NK-92 treated with Interleukin-12 subunit alpha and Interleukin-12 subunit beta, amount 100 ng/mL, for 24 hours (cell line): ENCODE measurements around the gene RANBP10.

Experiments
- DNase-seq: peaks from one replicate; lab custom pipeline; 2025; lab: John Stamatoyannopoulos, UW

The RANBP10 gene

DNA sequence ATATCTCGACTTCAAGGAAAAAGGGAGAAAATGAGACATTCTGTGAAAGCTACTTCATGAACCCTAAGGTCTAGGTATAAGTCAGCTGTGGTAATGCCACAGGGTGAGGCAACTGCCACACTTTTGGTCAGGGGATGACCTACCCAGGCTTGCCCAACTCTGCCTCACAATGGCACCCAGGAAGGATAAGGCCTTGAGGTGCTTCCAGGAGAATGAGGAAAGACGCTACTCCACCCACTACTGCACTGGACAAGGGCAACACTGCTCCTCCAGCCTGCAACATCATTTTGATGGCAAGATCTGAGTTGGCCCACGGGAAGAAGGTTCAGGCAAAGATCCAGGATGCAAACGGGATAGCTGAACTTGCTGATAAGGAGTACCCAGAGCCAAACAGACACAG, 65.2 kb downstream of the RANBP10 start:
- DNase-seq, result no peak

DNA sequence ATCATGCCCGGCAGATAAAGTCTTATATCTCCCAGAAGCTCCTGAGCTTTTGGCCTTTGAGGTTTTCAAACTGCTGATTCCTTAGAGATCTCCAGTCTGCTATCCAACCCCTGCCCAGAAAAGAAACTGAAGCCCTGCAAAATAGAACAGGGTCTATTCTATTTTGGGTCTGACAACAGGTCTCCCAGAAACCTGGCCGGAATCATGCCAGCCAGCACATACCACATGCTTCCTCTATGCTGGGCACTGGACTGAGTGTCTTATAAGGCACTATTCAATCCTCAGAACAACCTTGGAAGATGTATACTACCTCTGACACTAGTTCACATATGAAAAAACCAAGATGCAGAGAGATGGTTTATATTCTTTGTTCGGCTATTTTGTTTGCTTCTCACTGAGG, 66.0 kb downstream of the RANBP10 start:
- DNase-seq, result no peak

DNA sequence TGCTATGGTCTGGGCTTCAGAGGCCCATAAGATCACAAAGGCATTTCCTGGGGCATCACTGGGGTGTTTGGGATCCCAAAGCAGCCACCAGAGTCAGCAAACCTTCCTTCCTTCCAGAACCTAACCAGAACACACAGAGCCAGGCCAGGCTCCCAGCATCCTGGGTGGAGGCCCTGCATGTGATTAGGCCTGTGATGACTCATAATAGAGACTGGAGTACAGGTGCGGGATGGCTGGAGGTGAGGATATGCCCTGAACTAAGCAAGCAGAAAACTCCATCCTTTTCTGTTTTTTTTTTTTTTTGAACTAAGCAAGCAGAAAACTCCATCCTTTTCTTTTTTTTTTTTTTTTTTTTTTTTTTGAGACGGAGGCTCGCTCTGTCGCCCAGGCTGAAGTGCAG, 69.5 kb downstream of the RANBP10 start:
- DNase-seq, result no peak

GRCh38 chr16:67734731-67735201, 71.6 kb downstream of the RANBP10 start:
- no peak for DNase-seq

- DNase-seq, result no peak
Observed at GRCh38 chr16:67733734-67734470, 72.5 kb downstream of the RANBP10 start.

- DNase-seq, result no peak
Observed at GRCh38 chr16:67731753-67732095, 74.6 kb downstream of the RANBP10 start.

DNA sequence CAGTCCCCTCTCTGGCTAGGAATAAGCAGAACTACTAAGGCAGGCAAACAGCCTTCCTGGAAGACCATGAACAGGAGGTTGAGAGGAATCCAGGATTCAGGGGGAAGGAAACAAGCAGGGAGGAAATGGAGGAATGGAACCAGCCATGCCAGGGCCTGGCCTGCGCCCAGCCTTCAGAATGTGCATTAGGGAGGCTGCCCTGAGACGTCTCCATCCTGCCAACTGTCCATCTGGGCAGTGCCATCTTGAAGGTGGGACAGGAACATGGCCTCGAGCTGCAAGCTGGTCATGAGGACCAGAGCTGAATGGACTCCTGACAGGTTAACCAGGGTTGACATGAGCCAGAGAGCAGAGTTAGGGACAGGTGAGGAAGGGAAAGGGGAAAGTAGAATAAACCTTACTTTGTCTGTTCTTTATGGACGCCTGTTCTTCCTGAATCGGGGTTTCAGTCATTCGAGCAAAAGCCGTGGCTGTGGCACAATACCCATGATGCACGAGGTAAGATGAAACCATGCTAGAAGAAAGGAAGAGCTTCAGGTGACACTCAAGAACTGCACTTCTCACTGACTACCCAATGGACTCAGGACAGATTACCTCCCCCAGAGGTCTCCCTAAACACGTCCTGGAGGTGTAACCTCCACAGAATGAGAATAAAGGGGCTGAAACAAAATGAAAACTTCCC, 75.1 kb downstream of the RANBP10 start:
- DNase-seq, result no peak

- no peak for DNase-seq
Observed at GRCh38 chr16:67730326-67730725, 76.0 kb downstream of the RANBP10 start.

GRCh38 chr16:67729636-67730248, 76.6 kb downstream of the RANBP10 start:
- DNase-seq, result no peak

DNA sequence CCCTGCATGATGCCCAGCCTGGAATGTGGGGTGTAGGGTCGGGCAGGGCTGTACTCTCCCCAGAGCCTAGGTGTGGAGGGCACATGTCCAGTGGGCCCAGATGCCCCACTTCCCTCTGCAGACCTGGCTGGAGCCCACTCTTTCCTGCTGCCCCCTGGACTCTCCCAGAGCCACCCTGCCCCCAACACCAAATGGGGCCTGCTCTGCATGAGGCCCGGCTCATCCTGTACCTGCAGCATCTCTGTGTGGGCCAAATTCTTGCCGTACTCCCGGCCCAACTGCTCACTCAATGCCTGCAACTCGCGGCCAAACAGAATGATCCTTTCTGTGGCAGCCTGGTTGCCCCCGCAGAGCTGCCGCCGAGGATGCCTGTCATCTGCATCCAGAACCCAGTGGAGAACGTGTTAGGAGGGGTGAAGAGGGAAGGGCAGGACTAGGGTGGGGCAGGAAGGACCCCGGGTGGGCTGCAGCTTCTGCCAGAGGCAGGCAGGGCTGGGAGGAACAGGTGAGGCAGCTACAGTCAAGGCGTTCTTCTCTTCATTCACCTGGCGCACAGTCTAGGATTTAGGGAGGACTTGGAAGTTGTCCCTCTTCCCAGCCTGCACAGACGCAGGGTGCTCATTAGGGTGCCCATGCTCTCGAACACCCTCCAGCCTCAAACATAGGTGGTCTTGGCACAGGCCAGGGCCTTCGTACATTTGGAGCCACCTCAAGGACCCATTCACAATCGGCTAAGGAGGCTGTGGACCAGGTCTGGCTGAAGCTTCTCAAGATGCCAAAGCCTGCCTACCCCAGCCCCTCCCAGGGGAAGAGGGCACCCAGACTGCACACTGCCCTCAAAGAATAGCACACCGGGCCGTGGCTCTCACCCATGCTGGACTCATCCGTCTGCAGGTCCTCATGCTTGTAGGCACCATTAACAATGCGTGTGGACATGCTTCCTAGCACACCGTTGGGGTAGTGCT, 78.6 kb downstream of the RANBP10 start:
- DNase-seq, result no peak

DNA sequence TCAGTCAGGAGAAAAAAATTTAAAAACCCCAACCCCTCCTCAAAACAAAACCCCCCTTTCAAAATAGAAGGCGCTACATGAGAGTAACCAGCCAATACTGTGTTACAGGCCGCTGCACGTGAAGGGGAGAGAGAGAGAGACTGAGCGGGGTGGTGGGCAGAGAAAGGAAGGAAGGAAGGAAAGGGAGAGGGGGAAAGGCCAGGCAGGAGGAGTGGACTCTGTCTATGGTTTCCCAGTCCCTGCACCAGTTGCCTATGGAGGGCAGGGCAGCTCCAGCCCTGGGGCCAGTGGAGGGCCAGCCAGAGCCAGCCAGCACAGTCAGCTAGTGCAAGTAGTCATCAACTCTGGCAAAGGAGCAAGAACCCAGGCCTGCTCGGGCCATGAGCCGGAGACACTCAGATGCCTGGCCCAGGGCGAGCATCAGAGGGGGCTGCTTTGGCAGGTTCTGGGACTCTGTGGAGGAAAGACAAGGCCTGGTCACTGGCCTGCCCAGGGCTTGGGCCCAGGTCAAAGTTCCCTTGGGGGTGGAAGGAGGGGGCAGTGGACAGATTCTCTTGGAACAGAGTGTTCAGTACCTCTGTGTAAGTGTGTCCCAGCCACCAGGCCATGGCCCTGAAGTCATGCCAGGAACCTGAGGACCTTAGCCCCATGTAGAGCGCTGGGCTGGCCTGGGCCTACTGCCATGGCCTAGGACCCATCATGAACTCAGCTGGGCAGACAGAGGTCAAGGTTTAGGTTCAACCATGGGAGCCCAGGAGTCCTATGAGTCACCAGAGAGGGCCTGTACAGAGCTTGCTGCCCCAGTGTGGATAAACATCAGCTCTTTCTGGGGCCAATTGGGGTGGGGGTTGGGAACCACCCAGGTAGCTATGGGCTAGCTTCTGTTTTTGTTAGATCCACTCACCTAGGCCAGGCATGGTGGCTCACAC, 80.0 kb downstream of the RANBP10 start:
- no peak for DNase-seq

DNA sequence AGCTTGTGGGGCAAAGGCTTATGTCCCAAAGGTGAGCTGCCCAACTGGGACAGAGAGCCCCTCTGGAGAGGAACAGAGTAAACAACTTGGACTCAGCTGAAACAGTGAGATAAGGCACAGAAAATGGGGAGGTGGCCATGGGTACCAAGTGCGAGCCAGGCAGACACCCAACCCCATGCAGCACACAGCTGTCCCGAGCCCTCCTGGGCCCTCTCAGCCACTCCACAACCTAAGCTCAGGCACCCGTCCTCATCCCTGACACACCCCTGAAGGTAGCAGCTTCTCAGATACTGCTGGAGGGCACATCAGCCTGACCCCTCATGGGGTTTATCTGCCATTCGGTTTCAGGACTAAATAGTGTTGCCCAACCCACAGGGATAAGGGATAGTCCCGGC, 82.5 kb downstream of the RANBP10 start:
- no peak for DNase-seq

- DNase-seq, result no peak
Observed at GRCh38 chr16:67723151-67723910, 83.0 kb downstream of the RANBP10 start.

DNA sequence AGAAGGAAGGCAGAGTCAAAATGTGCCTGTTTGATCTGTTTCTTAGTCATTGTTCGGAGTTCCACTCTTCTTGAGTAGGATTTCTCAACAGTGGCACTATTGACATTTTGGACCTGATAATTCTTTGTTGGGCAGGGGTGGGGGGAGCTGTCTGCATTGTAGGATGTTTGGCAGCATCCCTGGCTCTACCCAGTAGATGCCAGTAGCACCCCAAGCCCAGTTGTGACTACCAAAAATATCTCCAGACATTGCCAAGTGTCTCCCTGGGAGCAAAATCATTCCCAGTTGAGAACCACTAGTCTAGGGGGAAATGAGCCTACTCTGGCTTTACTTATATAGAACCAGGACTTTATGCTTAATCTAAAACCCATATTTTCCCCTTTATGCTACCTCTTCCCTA, 86.1 kb downstream of the RANBP10 start:
- DNase-seq, result no peak

- no peak for DNase-seq
Observed at GRCh38 chr16:67719778-67720144, 86.6 kb downstream of the RANBP10 start.

GRCh38 chr16:67719048-67719777, 87.1 kb downstream of the RANBP10 start, which contains the start of gene GFOD2:
TSS of gene GFOD2 (minus strand) at chr16:67719316. CDS start at chr16:67685715, 33,601 bp downstream.
- DNase-seq, result peak; percentile 93

DNA sequence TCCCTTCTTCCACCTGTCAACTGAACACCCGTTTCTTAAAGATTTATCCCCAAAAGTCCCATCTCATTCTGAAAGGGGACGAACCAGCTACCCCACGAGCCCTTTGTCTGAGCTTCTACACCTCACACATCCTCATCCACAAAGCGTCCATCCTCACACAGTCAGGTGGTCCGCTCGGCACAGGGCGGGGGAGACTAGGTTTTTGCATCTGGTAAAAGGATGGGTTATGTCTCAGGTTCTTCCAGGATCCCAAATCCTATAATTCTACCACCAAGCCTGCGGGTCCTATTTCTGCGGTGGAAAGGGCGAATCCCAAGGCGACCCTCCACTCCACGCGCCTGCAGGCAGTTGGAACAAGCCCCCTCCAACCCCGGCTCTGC, 87.7 kb downstream of the RANBP10 start:
- DNase-seq, result no peak

DNA sequence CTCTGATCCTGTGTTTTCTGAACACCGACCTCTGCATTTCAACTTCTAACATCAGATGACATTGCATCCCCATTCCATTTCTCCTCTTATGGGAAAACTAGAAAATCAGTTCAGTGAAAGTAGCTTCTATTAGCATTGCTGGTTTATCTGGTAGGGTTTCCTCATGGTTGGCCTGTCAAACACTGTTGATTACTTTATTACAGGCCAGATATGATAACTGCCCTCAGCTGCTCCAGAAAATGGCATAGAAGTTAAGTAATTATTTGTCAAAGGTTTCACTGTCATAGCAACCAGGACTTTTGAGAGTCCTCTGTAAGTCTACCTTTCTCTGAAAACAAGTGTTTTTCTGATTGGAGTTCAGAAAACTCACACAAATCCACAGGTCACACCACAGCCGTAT, 90.3 kb downstream of the RANBP10 start:
- no peak for DNase-seq

DNA sequence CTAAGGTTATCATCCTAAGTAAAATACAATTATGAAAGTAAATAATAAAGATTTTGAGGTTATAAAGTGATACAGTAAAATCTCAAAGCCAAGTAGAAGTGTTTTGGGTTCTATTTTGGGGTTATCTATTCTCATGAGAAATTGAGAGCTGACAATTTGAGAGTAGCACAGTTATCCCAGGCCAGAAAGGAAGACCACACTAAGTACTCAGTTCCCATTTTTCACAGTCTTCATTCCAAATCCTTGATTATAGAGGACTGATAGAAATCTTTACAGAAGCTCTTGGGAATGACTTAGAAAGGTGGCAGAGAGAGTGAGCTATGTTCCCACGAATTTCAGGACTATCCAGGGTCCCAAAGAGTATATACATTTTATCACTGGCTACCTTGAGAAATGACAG, 91.8 kb downstream of the RANBP10 start:
- no peak for DNase-seq
